Measurements from ENCODE around the gene USP48.

Gene USP48

DNA sequence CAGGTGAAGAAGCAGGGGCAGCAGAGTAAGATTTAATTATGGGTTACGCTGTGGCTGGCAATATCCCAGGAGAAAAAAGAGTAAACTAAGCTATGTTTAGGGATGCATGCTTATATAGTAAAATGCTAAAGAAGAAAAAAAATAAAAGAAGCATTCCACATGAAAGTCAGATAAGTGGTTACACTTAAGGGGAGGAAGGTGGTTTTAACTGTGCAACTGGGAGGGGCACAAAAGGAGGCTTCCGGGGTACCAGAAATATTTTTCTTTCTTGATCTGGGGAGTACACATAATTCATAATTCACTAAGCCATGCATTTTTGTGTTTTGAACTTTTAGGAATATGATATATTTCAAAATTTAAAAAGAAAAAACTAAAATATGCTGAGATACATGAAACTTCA, 39.5 kb downstream of the USP48 start:
- no peak for DNase-seq

DNA sequence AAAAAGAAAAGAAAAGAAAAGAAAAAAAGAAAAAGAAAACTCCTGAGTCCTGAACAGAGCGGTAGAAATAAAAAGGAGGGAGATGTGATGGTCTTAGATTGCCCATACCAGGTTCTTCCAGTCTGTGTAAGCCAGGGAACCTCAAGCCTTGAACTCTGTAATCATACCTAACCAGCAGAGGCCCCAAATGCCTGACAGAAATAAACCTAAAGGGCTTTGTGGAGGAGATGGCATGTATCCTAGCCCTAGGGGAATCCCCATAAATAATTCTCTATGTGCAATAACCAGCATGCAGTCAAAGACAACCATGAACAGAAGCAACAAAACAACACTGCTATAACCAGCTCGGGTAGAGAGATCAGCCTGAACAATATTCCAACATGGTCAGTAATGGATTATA, 40.4 kb downstream of the USP48 start:
- DNase-seq, result no peak

DNA sequence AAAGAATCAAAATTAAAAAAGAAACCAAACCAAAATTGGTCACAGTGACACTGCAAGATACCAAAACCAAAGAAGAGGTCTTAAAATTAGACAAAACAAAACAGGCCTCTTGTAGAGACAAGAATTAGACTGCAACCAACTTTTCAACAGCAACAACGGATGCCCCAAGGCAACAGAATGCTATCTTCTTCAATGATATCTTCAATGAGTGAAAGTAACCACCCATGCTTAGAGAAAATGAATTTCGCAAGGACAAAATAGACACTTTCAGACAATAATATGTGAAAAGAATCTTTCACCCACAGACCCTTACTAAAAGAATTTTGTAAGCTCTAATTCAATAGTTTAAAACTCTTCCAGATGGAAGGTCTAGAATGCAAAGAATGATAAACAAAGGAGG, 41.7 kb downstream of the USP48 start:
- no peak for DNase-seq

DNA sequence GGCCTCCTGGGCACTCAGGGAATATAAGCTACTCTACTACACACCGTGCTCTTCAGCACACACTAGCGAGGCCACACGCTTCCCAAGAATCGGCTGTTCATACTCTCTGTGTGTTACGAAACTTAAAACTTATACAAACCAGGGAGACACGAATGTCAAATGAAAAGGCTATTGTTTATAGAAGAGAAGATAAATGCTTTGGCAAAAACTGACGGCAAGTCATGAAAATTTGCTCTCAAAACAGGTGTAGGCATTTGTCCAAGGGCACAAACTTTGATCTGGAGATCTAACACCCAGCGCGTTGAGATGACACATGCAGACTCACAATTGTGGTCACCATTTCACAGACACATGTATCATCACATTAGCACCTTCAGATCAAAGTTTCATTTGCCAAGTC, 46.1 kb downstream of the USP48 start:
- no peak for DNase-seq

DNA sequence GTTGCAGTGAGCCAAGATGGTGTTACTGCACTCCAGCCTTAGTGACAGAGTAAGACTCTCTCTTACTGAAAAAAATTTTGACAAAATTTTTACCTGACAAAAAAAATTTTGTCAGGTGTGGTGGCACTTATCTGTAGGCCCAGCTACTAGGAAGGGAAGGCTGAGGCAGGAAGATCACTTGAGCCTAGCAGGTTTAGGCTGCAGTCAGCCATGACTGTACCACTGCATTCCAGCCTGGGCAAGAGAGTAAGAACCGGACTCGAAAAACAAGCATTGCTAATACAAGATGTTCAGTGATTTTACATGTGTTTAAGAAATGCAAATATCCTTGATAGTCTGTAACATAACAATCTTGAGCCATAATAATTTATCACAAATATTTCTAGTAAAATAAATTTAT, 46.9 kb downstream of the USP48 start:
- DNase-seq, result no peak

DNA sequence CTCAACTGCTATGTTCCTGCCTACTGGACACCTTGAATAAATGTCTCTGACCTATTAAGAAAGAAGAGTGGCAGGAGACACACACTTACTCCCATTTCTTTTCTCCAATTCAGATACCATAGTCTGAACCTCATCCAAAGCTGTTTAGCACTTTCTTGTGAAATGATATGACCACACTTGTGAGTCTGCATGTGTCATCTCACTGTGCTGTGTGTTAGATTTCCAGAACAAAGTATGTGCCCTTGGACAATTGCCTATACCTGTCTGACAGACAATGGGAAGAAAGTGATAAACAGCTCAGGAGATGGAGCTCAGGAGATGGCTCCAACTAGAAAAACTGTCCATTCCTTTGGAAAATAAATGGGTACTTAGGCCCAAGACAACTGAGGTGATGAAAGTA, 48.4 kb downstream of the USP48 start:
- no peak for DNase-seq

DNA sequence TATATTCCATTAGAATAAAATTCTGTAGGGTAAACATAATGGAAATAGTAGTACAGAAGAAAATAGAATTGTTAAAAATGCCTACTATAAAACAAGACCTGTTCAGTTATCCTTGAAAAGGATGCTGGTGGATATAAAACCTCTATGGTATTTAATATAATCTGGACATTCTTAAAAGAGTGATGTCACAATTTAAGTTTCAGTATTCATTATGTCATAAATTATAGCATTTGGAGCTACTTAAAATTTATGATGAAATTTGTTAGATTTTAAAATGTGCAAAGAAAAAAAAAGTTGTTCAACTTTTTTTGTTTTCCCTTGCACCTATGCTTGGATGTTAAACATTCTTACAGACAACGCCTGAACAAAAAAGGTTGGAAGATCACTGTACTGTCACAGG, 50.3 kb downstream of the USP48 start:
- no peak for DNase-seq

DNA sequence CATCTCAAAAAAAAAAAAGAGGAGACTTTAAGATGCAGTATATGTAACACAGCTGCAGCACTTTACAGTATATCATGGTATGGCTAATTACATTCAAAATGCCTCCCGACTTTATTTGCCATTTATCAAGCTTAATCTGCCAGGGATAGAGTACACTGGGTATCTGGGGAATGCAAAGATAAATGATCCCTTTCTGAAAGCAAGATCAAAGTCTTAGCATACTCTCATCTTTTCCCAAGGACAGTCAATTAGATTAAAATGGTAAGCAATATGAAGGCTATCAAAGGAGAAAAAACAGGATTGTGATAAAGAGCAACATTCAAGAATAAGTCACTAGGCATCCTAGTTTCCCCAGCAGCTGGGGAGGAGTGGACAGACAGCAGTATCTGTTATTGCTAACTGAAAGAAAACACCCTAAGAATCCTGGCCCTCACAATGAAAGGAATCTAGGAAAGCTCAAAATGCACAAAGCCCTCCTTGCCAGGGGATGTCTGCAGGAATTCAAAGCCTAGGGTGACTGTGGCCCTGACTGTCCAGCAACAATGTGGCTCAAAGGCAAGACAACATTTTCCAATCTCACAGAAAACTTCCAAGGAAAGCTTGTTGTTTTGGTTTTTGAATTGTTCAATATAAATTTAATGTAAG, 57.1 kb downstream of the USP48 start:
- DNase-seq, result no peak

DNA sequence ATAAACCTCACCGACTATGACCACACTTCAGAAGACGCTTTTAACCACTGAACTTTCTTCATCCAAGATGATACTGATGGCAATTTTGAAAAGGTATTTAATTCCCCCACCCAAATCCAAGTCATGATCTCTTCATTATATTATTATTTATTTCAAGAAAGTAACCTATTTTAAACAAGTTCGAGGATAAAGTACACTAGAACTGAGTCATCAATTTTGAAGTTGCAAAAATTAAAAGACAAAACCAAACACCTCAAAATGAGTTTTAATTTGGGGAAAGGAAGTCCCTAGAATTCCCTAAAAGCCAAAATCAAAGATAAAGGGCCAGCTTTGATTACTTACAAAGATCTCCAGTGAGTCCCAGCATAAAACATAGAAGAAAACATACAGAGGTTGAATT, 58.4 kb downstream of the USP48 start:
- no peak for DNase-seq

DNA sequence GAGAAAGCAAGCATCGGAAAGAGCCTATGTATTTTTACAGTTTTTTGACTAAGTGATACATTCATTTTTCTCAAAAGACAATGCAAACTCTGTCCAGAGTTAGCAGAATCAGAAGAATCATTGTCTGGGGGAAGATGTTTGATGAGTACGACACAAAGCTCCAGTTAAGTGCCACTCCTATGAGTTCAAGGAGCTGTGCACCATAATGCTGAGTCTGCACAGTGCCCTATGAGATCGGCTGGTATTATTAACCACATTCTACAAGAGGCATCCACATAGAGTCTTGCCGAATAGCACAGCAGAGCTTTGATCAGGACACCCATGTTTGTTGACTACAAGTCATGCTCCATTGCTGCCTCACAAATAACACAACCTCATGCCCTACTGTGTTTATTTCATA, 58.9 kb downstream of the USP48 start:
- no peak for DNase-seq

DNA sequence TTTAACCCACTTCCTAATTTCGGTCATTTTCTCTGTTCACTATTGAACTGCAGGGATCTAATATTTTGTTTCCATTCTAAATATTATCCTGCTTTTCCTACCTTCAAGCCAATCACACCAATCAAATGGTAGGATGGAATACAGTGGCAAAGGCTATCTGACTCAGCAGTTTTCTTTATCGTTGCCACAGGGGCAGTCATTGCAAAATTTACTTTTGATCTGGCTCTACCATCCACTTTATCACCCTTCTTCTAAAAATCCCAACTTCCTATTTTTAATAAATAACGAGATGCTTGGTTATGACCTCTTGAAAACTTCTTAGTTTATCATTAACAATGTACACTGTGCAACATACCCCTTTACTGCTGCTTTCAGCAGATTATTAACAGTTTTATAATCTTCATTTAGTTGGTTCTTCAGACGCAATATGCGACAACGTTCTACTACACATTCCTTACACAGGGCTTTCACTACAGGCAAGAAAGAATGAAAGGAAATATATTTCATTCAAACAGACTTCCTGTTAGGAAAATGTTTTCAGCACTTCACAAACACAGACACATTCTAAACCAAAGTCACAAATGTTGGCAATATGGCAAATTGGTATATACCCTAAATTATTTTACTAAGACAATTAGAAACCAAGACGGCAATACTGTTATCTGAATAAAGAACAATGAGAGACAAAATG, 61.5 kb downstream of the USP48 start:
- DNase-seq, result no peak

DNA sequence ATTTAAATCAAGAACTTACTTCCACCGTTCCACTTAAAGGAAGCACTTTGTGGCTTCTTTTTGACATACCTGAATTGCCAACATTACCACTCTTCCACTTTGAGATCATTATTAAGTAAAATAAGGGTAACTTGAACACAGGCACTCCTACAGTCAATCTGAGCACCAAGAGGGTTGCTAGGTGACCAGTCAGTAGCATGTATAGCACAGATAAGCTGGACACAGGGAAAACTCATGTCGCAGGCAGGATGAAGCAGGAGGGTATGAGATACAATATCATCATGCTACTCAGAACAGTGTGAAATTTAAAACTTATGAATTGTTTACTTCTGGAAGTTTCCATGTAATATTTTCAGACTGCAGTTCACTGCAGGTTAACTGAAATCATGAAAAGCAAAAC, 66.8 kb downstream of the USP48 start:
- no peak for DNase-seq

DNA sequence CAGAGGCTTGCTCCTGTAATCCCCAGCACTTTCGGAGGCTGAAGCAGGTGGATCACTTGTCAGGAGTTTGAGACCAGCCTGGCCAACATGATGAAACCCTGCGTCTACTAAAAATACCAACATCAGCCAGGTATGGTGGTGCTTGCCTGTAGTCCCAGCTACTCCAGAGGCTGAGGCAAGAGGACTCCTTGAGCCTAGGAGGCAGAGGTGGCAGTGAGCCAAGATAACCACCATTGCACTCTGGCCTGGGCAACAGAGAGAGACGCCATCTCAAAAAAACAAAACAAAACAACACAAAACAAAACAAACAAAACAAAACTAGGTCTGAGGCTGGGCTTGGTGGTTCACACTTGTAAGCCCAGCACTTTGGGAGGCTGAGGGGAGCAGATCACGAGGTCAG, 75.1 kb downstream of the USP48 start:
- DNase-seq, result no peak

DNA sequence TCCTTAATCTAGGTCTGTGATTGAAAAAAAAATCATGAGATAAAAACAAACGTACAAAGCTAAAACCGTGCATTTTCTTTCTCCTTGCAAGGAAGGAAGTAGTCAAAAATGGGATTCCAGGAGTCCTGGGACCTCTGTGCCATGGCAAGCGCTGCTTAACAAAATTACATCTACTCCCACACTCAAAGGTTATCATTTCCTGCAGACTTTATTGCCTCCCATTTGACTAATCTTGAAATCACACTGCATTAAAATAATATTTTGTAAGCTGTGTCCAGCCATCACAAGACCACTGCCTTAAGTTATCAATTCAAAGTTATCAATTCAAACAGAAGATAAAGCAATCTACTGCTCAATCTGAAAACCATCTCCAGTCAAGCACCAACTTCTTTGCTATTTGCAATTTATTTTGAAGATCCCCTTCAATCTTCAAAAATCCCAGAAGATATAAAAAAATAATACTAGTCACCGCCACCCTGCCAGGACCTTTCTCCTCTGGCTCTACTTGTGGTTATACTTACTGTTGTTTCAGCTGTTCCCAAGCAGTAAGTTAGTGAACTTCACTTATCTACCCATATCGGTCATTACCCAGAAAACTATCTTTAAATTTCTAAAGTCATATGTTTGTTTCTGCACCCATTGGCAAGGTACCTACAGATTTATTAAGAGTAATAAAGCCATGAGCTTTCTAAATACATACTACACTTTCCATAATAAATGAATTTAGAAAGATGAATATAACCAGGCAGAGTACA, 75.7 kb downstream of the USP48 start:
- no peak for DNase-seq

DNA sequence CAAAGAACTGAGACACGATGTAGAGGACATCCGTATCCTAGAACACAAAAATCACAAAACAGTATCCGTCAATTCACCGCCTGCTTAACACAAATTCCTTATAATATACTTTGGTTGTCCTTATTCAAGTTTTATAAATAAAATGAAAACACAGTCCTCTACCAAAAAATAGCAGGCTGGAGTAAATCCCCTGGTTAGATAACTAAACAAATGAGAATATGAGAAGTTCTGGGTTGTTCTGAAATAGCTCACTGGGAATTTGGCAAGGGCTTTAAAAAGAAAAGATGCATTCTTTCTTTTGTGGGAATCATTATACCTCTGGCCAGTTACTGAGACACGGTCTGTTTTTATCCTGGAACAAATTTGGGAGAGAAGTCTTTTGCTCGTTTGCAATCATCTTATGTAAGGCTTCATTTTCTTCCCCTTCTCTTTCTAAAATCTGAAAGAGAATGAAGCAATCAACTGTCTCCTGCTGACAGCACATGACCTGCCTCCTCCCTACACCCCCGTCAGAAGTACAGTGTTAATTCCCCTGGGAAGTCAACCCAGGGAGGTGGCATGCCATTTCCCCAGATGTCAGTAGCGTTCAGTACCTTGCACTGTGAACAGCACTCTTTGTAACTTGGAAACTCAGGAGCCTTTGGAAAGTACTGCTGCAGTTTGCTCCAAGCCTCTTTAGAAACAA, 76.7 kb downstream of the USP48 start:
- no peak for DNase-seq

DNA sequence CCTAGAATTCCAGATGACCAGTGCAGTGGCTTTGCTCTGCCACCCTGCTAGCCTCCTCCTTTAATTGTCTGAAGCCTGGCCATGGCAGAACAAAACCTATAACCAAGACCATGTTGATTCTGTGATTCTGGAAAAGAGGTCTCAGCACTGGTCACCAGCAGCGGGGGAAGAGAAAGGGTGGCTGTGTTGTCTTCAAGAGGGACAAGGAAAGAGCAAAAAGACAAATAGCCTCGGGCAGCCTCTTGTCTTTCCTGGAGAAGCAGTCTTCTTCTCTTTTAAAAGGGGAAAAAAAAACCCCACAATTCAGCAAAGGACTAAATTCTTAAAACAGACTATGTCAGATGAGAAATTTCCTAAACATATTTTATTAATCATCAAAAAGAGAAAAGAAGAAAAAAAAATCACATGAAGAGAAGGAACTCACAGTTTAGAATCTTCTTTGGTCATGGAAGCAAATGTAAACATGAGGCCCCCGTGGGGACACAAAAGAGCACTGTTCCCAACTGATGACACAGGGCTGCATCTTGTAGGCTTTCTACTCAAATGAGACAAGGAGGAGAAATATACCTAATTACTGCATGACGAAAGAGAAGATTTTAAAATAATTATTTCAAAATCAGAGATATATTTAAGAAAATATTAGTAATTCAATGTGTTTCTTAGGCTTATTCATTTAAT, 77.5 kb downstream of the USP48 start:
- no peak for DNase-seq

DNA sequence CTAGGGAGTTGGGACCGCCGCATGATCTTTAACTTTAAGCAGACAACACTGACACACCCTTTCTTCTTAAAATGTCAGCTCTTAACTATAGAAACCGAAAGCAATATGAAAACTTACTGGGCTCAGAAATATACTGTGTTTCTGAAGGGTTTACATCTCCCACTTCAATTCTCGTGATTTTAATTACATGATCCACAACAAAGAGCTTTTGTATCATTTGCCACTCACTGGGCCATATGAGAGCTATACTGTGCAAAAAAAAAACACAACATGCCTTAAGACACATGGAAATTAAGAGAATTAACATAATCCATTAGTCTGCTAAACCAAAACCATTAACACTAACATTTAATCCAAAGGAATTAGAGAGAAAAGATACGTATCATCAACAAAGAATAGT, 78.8 kb downstream of the USP48 start:
- DNase-seq, result no peak

DNA sequence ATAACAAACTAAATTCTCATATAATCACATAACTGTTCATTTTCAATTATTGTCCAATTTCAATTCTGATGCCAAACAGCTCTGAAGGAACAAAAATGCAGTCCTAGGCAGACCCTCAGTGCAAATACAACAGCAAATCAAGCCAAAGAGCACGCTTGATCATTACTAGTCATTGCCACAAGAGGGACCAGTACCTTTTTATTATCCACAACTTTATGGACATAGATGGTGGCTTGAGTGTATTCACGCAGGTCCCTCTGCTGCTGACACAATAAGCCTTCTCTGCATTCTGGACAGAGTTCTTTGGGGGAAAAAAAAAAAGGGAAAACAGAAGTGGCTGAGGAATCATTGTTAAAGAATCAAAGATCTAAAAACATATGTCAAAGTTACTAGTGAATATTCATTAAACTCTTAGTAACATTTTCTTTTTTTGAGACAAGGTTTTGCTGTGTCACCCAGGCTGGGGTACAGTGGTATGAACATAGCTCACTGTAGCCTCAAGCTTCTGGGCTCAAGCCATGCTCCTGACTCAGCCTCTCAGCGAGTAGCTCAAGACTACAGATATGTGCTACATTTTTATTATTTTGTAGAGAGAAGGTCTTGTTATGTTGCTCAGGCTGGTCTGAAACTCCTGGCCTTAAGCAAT, 79.5 kb downstream of the USP48 start:
- DNase-seq, result no peak

DNA sequence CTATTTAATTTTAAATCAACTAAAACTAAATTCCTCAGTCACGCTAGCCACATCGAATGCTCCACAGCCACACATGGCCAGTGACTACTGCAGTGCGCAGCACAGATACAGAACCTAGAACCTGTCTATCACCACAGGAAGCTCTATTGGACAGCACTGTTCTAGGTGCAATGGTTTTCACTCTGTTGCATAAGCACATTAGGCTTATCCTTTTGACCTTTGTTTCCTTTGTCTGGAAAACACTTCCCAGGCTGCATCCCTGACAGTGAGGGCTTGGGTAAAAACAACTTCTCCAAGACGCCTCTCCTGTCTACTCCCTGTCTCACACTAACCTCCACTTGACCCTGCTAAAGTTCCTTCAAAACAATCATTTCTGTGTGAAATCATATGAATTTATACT, 80.2 kb downstream of the USP48 start:
- DNase-seq, result no peak

DNA sequence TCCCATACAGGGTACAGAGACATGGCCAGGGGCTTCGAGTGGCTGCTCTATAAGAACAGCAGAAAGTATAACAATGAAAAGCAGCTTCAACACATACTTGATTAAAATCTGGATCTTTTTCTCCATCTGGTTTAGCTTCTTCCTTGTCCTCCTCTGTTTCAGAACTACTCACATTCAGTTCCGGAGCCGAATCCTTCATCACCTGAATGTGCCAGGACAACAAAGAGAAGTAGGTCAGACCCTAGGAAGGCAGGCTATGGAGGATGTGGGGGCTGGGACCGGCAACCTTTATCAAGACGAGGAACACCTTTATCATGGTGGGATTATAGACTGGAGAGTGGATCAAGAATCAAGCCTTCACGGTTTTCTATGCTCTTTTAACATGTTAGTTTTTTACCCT, 81.5 kb downstream of the USP48 start:
- DNase-seq, result no peak

DNA sequence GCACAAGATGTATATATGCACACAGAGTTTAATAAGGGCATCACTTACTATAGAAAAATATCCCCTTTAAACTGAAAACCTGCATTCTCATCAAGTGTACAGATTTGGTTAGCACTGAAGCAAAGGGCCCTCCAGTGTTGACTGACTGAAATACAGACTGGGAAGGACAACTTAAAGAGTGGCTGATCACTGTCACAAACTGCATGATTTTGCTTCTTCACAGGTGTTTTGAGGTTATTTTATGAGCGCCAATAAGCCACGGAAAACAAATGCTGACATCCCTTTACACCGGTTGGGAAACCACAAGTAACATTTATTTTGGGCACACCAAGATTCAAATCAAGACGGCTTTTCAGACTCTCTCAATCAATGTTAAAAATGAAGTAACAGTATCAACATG, 82.9 kb downstream of the USP48 start:
- no peak for DNase-seq

DNA sequence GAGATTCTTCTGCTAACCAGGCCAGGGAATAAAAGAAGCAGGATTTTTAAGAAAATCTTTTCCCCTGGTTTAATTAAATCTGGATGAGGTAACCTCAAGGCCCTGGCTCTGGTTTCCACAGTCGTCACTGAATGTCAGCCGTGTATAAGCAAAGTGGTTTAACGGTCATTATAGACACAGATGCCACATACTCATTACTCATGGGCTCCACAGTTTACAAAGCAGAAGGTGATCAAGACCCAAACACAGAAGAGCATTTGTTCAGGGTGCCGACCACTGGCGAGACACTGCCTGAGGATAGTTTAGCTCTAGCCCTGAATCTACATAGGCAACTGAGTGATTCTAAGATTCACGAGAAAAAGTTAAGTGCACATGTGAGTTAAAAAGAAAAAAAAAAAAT, 86.0 kb downstream of the USP48 start:
- no peak for DNase-seq

DNA sequence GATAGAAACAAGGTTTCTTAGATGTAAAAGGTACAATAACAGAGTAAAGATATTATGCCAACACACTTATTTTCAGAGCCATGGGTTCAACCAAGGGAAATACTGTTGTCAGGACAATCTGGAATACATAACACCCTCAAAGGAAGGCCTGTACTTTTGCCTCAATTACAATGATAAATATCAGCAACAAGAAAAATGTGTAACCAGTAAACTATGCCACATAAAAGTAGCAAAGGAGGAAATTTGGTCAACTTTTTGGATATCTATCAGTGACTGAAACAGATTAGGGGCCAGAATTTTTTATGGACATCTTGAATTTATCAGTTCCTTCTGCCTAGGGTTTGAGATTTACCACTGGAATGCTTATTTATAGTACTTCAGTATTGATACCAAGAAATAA, 89.2 kb downstream of the USP48 start:
- no peak for DNase-seq
